Measurements from ENCODE around the gene EIF4H.
A peak's percentile ranks its signal among the peaks of the same experiment; 100 is the strongest.
"Not testable (repeated sequence)": the region's sequence is repeated elsewhere in the genome, so short reads cannot be mapped to it uniquely, and the experiment has no call there.

EIF4H gene

DNA sequence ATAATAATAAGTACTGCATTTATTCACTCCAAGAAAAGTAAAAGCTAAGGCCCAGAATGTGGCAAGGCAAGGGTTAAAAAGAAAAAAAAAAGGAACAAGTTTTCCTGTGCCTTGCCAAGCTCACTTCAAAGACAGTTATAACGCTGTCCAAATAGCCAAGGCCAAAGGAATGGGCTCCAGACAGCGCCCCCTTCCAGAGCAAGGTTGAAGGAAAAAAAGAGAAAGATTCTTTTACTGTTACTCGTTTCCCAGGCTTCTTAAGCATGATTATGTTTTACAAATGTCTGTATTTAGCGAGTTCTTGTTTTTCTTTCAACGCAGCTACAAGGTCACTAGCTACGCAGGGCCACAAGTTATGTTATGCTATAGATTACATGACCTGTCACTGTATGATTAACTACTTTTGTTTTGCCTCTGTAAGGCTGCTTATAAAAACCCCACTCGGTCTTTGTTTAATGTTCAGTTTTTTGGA, 9.1 kb upstream of the EIF4H start:
- no peak overlapping the region for H3K27ac ChIP-seq (replicated peaks)
- no peaks in the 10 kb centered on the region for H3K27me3 ChIP-seq (ENCODE audit: insufficient read depth, poor library complexity, severe bottlenecking)
- TF ChIP-seq POLR2AphosphoS5 (IDR thresholded peaks at IDR 0.05; ENCODE audit: low read depth) = no peak
- no peak for TF ChIP-seq CTCF (IDR thresholded peaks at IDR 0.05; ENCODE audit: insufficient read depth, low read length)
- no peak for TF ChIP-seq GABPA (IDR thresholded peaks at IDR 0.05; ENCODE audit: low read depth)
- TF ChIP-seq SPI1 (IDR thresholded peaks at IDR 0.05; ENCODE audit: borderline replicate concordance, low read depth) = no peak
- TF ChIP-seq REST (IDR thresholded peaks at IDR 0.05; ENCODE audit: insufficient replicate concordance, low read depth) = no peak
- no peak for DNase-seq (ENCODE audit: low read depth in 1 of 2, low spot score in 1 of 2)
- no peak overlapping the region for H3K4me3 ChIP-seq (replicated peaks; ENCODE audit: insufficient read depth, low read length)

- no peak for TF ChIP-seq POLR2AphosphoS5 (IDR thresholded peaks at IDR 0.05; ENCODE audit: low read depth)
- no peak for TF ChIP-seq GABPA (IDR thresholded peaks at IDR 0.05; ENCODE audit: low read depth)
- TF ChIP-seq REST (IDR thresholded peaks at IDR 0.05; ENCODE audit: insufficient replicate concordance, low read depth) = no peak
- TF ChIP-seq CTCF (IDR thresholded peaks at IDR 0.05; ENCODE audit: insufficient read depth, low read length) = no peak
- no peak for TF ChIP-seq SPI1 (IDR thresholded peaks at IDR 0.05; ENCODE audit: borderline replicate concordance, low read depth)
- no peak overlapping the region for H3K27ac ChIP-seq (replicated peaks)
- no peak for DNase-seq (ENCODE audit: low read depth in 1 of 2, low spot score in 1 of 2)
Measured at GRCh38 chr7:74165867-74166593, 8.1 kb upstream of the EIF4H start.

DNA sequence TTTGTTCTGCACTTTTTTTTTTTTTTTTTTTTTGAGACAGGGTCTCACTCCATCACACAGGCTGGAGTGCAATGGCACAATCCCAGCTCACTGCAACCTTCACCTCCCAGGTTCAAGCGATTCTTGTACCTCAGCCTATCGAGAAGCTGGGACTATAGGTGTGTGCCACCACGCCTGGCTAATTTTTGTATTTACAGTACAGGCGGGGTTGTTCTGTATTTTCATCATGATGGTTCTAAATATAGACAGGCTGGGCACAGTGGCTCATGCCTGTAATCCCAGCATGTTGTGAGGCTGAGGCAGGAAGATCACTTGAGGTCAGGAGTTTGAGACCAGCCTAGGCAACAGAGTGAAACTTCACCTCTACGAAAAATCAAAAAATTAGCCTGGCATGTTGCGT, 6.8 kb upstream of the EIF4H start:
- H3K4me3 ChIP-seq (replicated peaks; ENCODE audit: insufficient read depth, low read length); DNase-seq (ENCODE audit: low read depth in 1 of 2, low spot score in 1 of 2); H3K27me3 ChIP-seq (ENCODE audit: insufficient read depth, poor library complexity, severe bottlenecking); H3K27ac ChIP-seq (replicated peaks): not testable (repeated sequence)

More at GRCh38 chr7:74165867-74166593, 8.1 kb upstream of the EIF4H start:
- no peak overlapping the region for H3K4me3 ChIP-seq (replicated peaks; ENCODE audit: insufficient read depth, low read length)
- no peaks in the 10 kb centered on the region for H3K27me3 ChIP-seq (ENCODE audit: insufficient read depth, poor library complexity, severe bottlenecking)

- H3K4me3 ChIP-seq (replicated peaks; ENCODE audit: insufficient read depth, low read length) = peak overlapping the region; percentile 77
- peak overlapping the region; percentile 92 for H3K27ac ChIP-seq (replicated peaks)
- TF ChIP-seq REST (IDR thresholded peaks at IDR 0.05; ENCODE audit: insufficient replicate concordance, low read depth) (no peak), GABPA (IDR thresholded peaks at IDR 0.05; ENCODE audit: low read depth) (no peak), SPI1 (IDR thresholded peaks at IDR 0.05; ENCODE audit: borderline replicate concordance, low read depth) (no peak), CTCF (IDR thresholded peaks at IDR 0.05; ENCODE audit: insufficient read depth, low read length) (no peak), POLR2AphosphoS5 (IDR thresholded peaks at IDR 0.05; ENCODE audit: low read depth) (no peak)
- H3K27me3 ChIP-seq (ENCODE audit: insufficient read depth, poor library complexity, severe bottlenecking) = no peaks in the 10 kb centered on the region
- peak in 1 of 2 experiments; percentile 21 for DNase-seq (ENCODE audit: low read depth in 1 of 2, low spot score in 1 of 2)
Measured at GRCh38 chr7:74173074-74173473, 1.1 kb upstream of the EIF4H start.

Measured in HL-60 (cell line).